Stimulated activated CD8-positive, alpha-beta memory T cell treated with anti-CD3 and anti-CD28 coated beads, Interleukin-7, amount 100 ng/mL, for 1 hour (primary cell): ENCODE data around the gene TNFAIP6.
"Not testable (repeated sequence)": the region's sequence is repeated elsewhere in the genome, so short reads cannot be mapped to it uniquely, and the experiment has no call there.

Source experiments
- DNase-seq, 2 donors: peaks; one replicate each; pipeline ENCODE4 v3.0.0-alpha.2; 2020; ENCODE audit warnings: low read depth in 2 of 2

Gene TNFAIP6

GRCh38 chr2:151357359-151357758 is at the start of gene TNFAIP6:
TNFAIP6 (plus strand) TSS chr2:151357592; CDS start chr2:151357667, 75 bp downstream.
- DNase-seq, result no peak

- not testable (repeated sequence) for DNase-seq
Measured at GRCh38 chr2:151310313-151310712, 47.1 kb upstream of the TNFAIP6 start.

- not testable (repeated sequence) for DNase-seq
Measured at GRCh38 chr2:151312440-151312839, 45.0 kb upstream of the TNFAIP6 start.

GRCh38 chr2:151315381-151315903 is 42.0 kb upstream of the TNFAIP6 start:
- DNase-seq, result no peak

GRCh38 chr2:151325581-151326095 is 31.8 kb upstream of the TNFAIP6 start:
- DNase-seq, result no peak

- DNase-seq, result no peak
Measured at GRCh38 chr2:151326554-151326953, 30.8 kb upstream of the TNFAIP6 start.

- DNase-seq, result no peak
Measured at GRCh38 chr2:151329998-151330397, 27.4 kb upstream of the TNFAIP6 start.

GRCh38 chr2:151333083-151333482 is 24.3 kb upstream of the TNFAIP6 start:
- no peak for DNase-seq

- DNase-seq, result no peak
Measured at GRCh38 chr2:151334082-151334815, 23.1 kb upstream of the TNFAIP6 start.

GRCh38 chr2:151336863-151337371 is 20.5 kb upstream of the TNFAIP6 start:
- no peak for DNase-seq

- DNase-seq, result no peak
Measured at GRCh38 chr2:151337643-151338042, 19.7 kb upstream of the TNFAIP6 start.

- no peak for DNase-seq
Measured at GRCh38 chr2:151338115-151338514, 19.3 kb upstream of the TNFAIP6 start.

- DNase-seq, result no peak
Measured at GRCh38 chr2:151343073-151343472, 14.3 kb upstream of the TNFAIP6 start.

- DNase-seq, result not testable (repeated sequence)
Measured at GRCh38 chr2:151344191-151344590, 13.2 kb upstream of the TNFAIP6 start.

GRCh38 chr2:151344906-151345305 is 12.5 kb upstream of the TNFAIP6 start:
- no peak for DNase-seq

GRCh38 chr2:151347294-151347693 is 10.1 kb upstream of the TNFAIP6 start:
- DNase-seq, result no peak

GRCh38 chr2:151347906-151348305 is 9.5 kb upstream of the TNFAIP6 start:
- DNase-seq, result no peak

GRCh38 chr2:151350579-151351195 is 6.7 kb upstream of the TNFAIP6 start:
- no peak for DNase-seq

GRCh38 chr2:151353995-151354394 is 3.4 kb upstream of the TNFAIP6 start:
- DNase-seq, result no peak

- no peak for DNase-seq
Measured at GRCh38 chr2:151354807-151355206, 2.6 kb upstream of the TNFAIP6 start.

GRCh38 chr2:151358166-151358970 is 976 bp downstream of the TNFAIP6 start:
- DNase-seq, result no peak
